BLaER1 (cell line): ENCODE results near the gene NEAT1.

Experiments
- H3K27ac ChIP-seq: shearing (Covaris generic); formaldehyde crosslinking; 2 replicates; pipeline ENCODE4 v1.8.1; 2022
- H3K27me3 ChIP-seq: shearing (Covaris generic); formaldehyde crosslinking; 2 replicates; pipeline ENCODE4 v1.8.1; 2022
- H3K36me3 ChIP-seq: shearing (Covaris generic); formaldehyde crosslinking; 2 replicates; pipeline ENCODE4 v1.8.1; 2022
- H3K4me1 ChIP-seq: shearing (Covaris generic); formaldehyde crosslinking; 2 replicates; pipeline ENCODE4 v1.8.1; 2022
- H3K4me2 ChIP-seq: shearing (Covaris generic); formaldehyde crosslinking; 2 replicates; pipeline ENCODE4 v1.8.1; 2022
- H3K4me3 ChIP-seq: shearing (Covaris generic); formaldehyde crosslinking; 2 replicates; pipeline ENCODE4 v1.8.1; 2022
- H3K9ac ChIP-seq: shearing (Covaris generic); formaldehyde crosslinking; 2 replicates; pipeline ENCODE4 v1.8.1; 2022
- H3K9me3 ChIP-seq: shearing (Covaris generic); formaldehyde crosslinking; 2 replicates; pipeline ENCODE4 v1.8.1; 2022
- H4K20me1 ChIP-seq: shearing (Covaris generic); formaldehyde crosslinking; 2 replicates; pipeline ENCODE4 v1.8.1; 2022
- Cebpa-rat ChIP-seq: shearing (Covaris generic); IDR thresholded peaks from 2 replicates; pipeline ENCODE4 v1.8.1; 2022

The NEAT1 gene

GRCh38 chr11:65388731-65389130, 33.9 kb upstream of the NEAT1 start:
- TF ChIP-seq Cebpa-rat = no peak
- Histone ChIP-seq H3K4me3 (0 out of 2 replicates have a peak overlapping the region, but pooled peaks have one; percentile 90), H3K9ac (peak overlapping the region; percentile 59), H3K27me3 (no peaks in the 10 kb centered on the region), H3K27ac (peak overlapping the region; percentile 79), H3K9me3 (no peaks in the 10 kb centered on the region), H3K4me1 (peaks cover 80% of the 10 kb centered on the region), H3K36me3 (peaks cover 53% of the 10 kb centered on the region), H3K4me2 (peak overlapping the region; percentile 99), H4K20me1 (peaks cover 43% of the 10 kb centered on the region)

- H3K27ac ChIP-seq = peak overlapping the region; percentile 79
- H3K36me3 ChIP-seq = peaks cover 60% of the 10 kb centered on the region
- H3K4me1 ChIP-seq = peaks cover 73% of the 10 kb centered on the region
- no peak for TF ChIP-seq Cebpa-rat
- H3K4me2 ChIP-seq = peak overlapping the region; percentile 99
- no peak overlapping the region for H3K4me3 ChIP-seq
- H3K27me3 ChIP-seq = no peaks in the 10 kb centered on the region
- H4K20me1 ChIP-seq = peaks cover 47% of the 10 kb centered on the region
- H3K9ac ChIP-seq = peak overlapping the region; percentile 59
- no peaks in the 10 kb centered on the region for H3K9me3 ChIP-seq
Measured at GRCh38 chr11:65389294-65389980, 33.2 kb upstream of the NEAT1 start.

GRCh38 chr11:65390099-65390941, 32.3 kb upstream of the NEAT1 start:
- H3K27ac ChIP-seq = peak overlapping the region; percentile 79
- peak overlapping the region; percentile 99 for H3K4me2 ChIP-seq
- H3K9ac ChIP-seq = peak overlapping the region; percentile 59
- H3K4me1 ChIP-seq = peaks cover 67% of the 10 kb centered on the region
- no peak overlapping the region for H3K4me3 ChIP-seq
- H4K20me1 ChIP-seq = peaks cover 47% of the 10 kb centered on the region
- TF ChIP-seq Cebpa-rat = no peak
- H3K9me3 ChIP-seq = no peaks in the 10 kb centered on the region
- H3K36me3 ChIP-seq = peaks cover 69% of the 10 kb centered on the region
- H3K27me3 ChIP-seq = no peaks in the 10 kb centered on the region

- Histone ChIP-seq H3K27me3 (no peaks in the 10 kb centered on the region), H3K27ac (peak overlapping the region; percentile 79), H3K36me3 (peaks cover 76% of the 10 kb centered on the region), H3K4me2 (peak overlapping the region; percentile 99), H3K4me3 (no peak overlapping the region), H3K9ac (peak overlapping the region; percentile 59), H3K9me3 (no peaks in the 10 kb centered on the region), H4K20me1 (peaks cover 51% of the 10 kb centered on the region), H3K4me1 (peaks cover 67% of the 10 kb centered on the region)
- no peak for TF ChIP-seq Cebpa-rat
Measured at GRCh38 chr11:65390996-65391395, 31.6 kb upstream of the NEAT1 start.

GRCh38 chr11:65392186-65392829, 30.3 kb upstream of the NEAT1 start:
- Histone ChIP-seq H3K4me1 (peaks cover 67% of the 10 kb centered on the region), H3K36me3 (peaks cover 89% of the 10 kb centered on the region), H3K9ac (peak overlapping the region; percentile 59; the same call in 1 of the 2 replicates), H3K9me3 (no peaks in the 10 kb centered on the region), H3K27ac (peak overlapping the region; percentile 79; the same call in 1 of the 2 replicates), H3K4me3 (no peak overlapping the region), H3K27me3 (no peaks in the 10 kb centered on the region), H3K4me2 (peak overlapping the region; percentile 99; the same call in 1 of the 2 replicates), H4K20me1 (peaks cover 55% of the 10 kb centered on the region)
- no peak for TF ChIP-seq Cebpa-rat

GRCh38 chr11:65392899-65393298, 29.7 kb upstream of the NEAT1 start:
- H3K4me1 ChIP-seq = peaks cover 62% of the 10 kb centered on the region
- peaks cover 55% of the 10 kb centered on the region for H4K20me1 ChIP-seq
- no peak overlapping the region for H3K4me2 ChIP-seq
- 0 out of 2 replicates have a peak overlapping the region, but pooled peaks have one; percentile 79 for H3K27ac ChIP-seq
- no peak overlapping the region for H3K9ac ChIP-seq
- H3K4me3 ChIP-seq = no peak overlapping the region
- TF ChIP-seq Cebpa-rat = no peak
- no peaks in the 10 kb centered on the region for H3K27me3 ChIP-seq
- no peaks in the 10 kb centered on the region for H3K9me3 ChIP-seq
- H3K36me3 ChIP-seq = peaks cover 93% of the 10 kb centered on the region

GRCh38 chr11:65393513-65394079, 29.0 kb upstream of the NEAT1 start:
- Histone ChIP-seq H3K4me2 (no peak overlapping the region), H3K36me3 (peaks cover 93% of the 10 kb centered on the region), H3K4me1 (peaks cover 55% of the 10 kb centered on the region), H3K9me3 (no peaks in the 10 kb centered on the region), H3K9ac (no peak overlapping the region), H3K27ac (0 out of 2 replicates have a peak overlapping the region, but pooled peaks have one; percentile 38), H4K20me1 (peaks cover 55% of the 10 kb centered on the region), H3K4me3 (no peak overlapping the region), H3K27me3 (no peaks in the 10 kb centered on the region)
- TF ChIP-seq Cebpa-rat = no peak

- peaks cover 49% of the 10 kb centered on the region for H3K4me1 ChIP-seq
- no peak overlapping the region for H3K27ac ChIP-seq
- no peaks in the 10 kb centered on the region for H3K9me3 ChIP-seq
- H3K4me3 ChIP-seq = no peak overlapping the region
- no peaks in the 10 kb centered on the region for H3K27me3 ChIP-seq
- no peak for TF ChIP-seq Cebpa-rat
- peaks cover 93% of the 10 kb centered on the region for H3K36me3 ChIP-seq
- no peak overlapping the region for H3K9ac ChIP-seq
- no peak overlapping the region for H3K4me2 ChIP-seq
- peaks cover 52% of the 10 kb centered on the region for H4K20me1 ChIP-seq
Measured at GRCh38 chr11:65394125-65394536, 28.5 kb upstream of the NEAT1 start.

GRCh38 chr11:65395961-65396530, 26.6 kb upstream of the NEAT1 start:
- Histone ChIP-seq H3K4me2 (peak overlapping the region; percentile 58), H4K20me1 (peaks cover 36% of the 10 kb centered on the region), H3K9me3 (no peaks in the 10 kb centered on the region), H3K27ac (peak overlapping the region; percentile 59), H3K4me3 (no peak overlapping the region), H3K4me1 (peaks cover 43% of the 10 kb centered on the region), H3K36me3 (peaks cover 100% of the 10 kb centered on the region), H3K9ac (peak overlapping the region; percentile 50), H3K27me3 (no peaks in the 10 kb centered on the region)
- no peak for TF ChIP-seq Cebpa-rat
